ENCODE data around the gene CPNE7.

The CPNE7 gene

DNA sequence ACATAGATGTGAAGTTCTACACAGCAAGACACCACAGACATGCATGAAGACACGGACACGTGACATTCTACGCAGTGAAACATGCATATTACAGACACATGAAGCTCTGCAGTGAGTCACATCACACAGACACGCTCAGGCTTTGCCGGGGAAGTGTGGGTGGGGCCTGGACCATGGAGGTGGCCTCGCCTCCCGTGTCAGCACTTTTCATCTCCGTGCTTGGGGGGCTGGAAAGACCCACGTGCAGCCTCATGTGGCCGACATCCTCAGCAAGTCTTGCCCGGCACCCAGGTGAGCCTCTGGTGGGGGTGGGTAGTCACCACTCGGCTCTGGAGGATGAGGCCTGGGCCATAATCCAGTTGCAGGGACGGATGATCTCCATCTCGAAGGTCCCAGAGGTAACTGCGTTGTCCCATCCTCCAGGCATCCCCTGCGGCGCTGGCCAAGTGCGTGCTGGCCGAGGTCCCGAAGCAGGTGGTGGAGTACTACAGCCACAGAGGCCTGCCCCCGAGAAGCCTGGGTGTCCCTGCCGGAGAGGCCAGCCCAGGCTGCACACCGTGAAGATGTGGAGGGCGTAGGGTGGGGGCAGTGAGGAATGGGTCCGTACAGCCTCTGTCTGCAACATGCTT, 20.6 kb downstream of the CPNE7 start:
- TF ChIP-seq, protein P1, sequence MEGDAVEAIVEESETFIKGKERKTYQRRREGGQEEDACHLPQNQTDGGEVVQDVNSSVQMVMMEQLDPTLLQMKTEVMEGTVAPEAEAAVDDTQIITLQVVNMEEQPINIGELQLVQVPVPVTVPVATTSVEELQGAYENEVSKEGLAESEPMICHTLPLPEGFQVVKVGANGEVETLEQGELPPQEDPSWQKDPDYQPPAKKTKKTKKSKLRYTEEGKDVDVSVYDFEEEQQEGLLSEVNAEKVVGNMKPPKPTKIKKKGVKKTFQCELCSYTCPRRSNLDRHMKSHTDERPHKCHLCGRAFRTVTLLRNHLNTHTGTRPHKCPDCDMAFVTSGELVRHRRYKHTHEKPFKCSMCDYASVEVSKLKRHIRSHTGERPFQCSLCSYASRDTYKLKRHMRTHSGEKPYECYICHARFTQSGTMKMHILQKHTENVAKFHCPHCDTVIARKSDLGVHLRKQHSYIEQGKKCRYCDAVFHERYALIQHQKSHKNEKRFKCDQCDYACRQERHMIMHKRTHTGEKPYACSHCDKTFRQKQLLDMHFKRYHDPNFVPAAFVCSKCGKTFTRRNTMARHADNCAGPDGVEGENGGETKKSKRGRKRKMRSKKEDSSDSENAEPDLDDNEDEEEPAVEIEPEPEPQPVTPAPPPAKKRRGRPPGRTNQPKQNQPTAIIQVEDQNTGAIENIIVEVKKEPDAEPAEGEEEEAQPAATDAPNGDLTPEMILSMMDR (IDR thresholded peaks at IDR 0.05; ENCODE audit: low read depth, low read length, missing control alignments) = no peak
- DNase-seq (ENCODE audit: low read depth) = no peak

DNA sequence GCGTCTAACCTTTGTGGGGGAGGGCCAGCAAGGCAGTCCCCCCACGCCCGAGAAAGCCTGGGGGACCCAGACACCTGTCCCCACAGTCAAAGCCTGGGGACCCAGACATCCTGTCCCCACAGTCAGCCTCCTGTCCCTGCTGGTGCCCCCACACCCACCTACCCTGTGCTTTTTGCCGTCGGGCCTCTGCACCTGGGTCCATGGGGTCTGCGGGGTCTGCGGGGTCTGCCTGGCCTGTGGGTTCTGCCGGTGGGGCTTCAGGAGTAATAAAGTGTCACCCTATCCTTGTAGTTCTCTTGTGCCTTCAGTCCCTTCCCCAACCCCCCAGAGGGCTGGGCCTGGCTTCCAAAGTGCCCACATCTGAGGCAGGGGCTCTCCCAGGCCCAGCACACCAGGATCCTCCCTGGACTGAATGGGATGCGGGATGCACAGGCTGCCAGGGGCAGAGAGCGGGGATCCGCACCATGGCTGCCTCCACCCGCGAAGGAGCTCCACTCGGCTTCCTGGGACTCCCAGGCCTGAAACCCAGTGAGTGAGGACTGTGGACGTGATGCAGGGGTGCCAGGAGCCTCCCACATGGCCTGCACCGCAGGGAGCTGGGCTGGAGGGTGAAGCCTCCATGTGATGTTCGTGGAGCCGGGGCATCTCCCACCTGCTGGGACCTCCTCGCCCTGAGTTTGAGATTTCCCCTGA, 21.5 kb downstream of the CPNE7 start:
- no peak for DNase-seq (ENCODE audit: low read depth)
- TF ChIP-seq, protein P1 (IDR thresholded peaks at IDR 0.05; ENCODE audit: low read depth, low read length, missing control alignments) = no peak
- H3K4me3 ChIP-seq (ENCODE audit: low read depth, low read length) = no peak overlapping the region

More for the DNA sequence above, 20.6 kb downstream of the CPNE7 start:
- H3K4me3 ChIP-seq (ENCODE audit: low read depth, low read length) = no peak overlapping the region

DNA sequence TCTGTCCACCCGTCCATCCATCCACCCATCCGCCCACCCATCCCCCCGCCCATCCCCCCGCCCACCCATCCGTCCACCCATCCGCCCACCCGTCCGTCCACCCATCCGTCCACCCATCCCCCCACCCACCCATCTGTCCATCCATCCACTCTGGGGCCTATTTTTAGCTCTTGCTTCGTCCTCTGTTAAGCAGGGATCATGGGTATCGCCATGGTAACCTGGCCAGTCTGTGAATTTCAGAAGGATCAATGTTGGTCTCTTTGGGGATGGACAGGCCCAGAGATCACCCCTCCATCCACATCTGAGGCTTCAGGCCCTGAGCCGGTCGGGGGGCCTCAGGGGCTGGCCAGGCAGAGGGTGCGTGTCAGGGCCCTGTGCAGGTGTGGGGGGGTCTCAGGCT, 22.6 kb downstream of the CPNE7 start:
- no peak for DNase-seq (ENCODE audit: low read depth)
- TF ChIP-seq, protein P1 (IDR thresholded peaks at IDR 0.05; ENCODE audit: low read depth, low read length, missing control alignments) = no peak
- no peak overlapping the region for H3K4me3 ChIP-seq (ENCODE audit: low read depth, low read length)

DNA sequence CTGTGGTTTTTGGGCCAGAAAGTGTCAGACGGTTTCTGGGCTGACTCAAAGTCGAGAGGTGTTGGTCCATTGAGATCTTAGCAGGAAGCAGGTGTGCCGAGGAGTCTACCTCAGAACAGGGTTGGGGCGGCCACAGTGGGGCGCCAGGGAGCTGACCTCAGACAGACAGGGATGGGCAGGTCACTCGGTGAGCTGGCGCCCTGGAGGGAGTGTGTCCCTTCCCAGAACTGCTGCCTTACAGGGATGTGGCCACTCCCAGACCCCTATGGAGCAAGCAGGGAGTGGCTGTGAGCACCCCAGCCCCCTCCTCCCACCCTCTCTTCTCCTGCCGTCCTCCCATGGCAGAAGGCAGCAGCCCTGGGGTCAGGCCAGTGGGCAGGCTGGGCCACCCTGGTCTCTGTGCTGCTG, 23.9 kb downstream of the CPNE7 start:
- DNase-seq (ENCODE audit: low read depth) = no peak
- H3K4me3 ChIP-seq (ENCODE audit: low read depth, low read length) = no peak overlapping the region
- TF ChIP-seq, protein P1 (IDR thresholded peaks at IDR 0.05; ENCODE audit: low read depth, low read length, missing control alignments) = peak; percentile 61

DNA sequence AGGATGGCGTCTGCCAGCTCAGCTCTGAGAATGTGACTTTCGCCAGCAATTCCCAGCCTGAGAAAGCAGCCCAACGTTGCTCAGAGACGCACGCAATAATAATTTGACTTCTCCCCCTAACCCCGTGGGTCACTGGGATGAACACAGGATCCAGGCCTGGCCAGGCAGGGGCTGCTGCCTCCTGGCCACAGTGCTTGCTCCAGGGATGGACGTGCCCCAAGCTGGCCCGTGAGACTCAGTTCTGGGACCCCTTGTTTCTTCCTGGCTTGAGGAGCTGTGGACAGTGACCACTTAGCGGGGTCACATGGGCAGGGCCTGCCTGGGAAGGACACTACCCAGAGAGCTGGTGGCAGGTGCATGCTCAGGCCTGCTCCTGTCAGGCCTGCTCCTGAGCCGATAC, 24.3 kb downstream of the CPNE7 start:
- TF ChIP-seq, protein P1 (IDR thresholded peaks at IDR 0.05; ENCODE audit: low read depth, low read length, missing control alignments) = no peak
- H3K4me3 ChIP-seq (ENCODE audit: low read depth, low read length) = no peak overlapping the region
- no peak for DNase-seq (ENCODE audit: low read depth)

DNA sequence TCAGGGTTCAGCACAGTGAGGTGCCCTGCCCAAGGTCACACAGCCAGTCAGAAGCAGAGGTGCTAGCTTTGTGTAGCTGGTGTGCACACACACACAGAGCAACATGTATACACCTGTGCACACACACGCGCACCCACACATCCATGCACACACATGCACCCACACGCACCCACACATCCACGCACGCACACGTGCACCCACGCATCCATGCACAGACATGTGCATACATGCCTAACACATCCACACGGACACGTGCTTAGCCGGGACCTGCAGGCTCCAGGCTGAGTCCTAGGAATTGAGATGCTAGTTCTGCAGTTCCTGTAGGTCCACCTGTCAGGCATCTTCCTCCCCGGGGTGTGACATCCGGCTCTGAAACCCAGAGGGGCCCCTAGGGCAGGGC, 24.9 kb downstream of the CPNE7 start:
- TF ChIP-seq, protein P1 (IDR thresholded peaks at IDR 0.05; ENCODE audit: low read depth, low read length, missing control alignments) = no peak
- H3K4me3 ChIP-seq (ENCODE audit: low read depth, low read length) = no peak overlapping the region
- no peak for DNase-seq (ENCODE audit: low read depth)

DNA sequence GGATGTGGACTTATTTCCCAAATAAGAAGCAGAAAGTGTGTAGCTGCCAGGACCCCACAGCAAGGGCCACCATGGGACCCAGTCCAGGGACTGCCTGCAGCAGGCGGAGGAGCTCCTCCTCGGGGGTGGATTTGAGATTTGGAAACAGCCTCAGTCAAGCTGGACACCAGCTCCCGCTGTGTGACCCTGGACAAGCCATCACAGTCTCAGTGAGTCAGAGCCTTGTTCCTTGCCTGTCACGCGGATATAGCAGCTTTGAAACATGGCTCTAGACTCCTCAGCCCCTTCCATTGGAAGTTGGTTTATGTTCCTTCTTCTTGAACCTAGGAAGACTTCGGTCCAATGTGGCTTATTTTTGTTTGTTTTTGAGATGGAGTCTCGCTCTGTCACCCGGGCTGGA, 25.4 kb downstream of the CPNE7 start:
- DNase-seq (ENCODE audit: low read depth) = no peak

More for the DNA sequence above, 25.4 kb downstream of the CPNE7 start:
- TF ChIP-seq, protein P1 (IDR thresholded peaks at IDR 0.05; ENCODE audit: low read depth, low read length, missing control alignments) = no peak
- H3K4me3 ChIP-seq (ENCODE audit: low read depth, low read length) = no peak overlapping the region
